HFFc6 (cell line): ENCODE data around the gene FRMD4A. TPM values are rescaled to one million over a fixed set of nuclear protein-coding genes. Genes with fewer than 3 reads are reported as not detected.

Source experiments
- DNase-seq: peaks from one replicate; pipeline ENCODE4 v3.0.0-alpha.2; 2018
- H3K27ac Mint-ChIP-seq: 2 replicates; pipeline ENCODE4 v1.8.0; 2020; ENCODE audit warnings: mild to moderate bottlenecking, mixed read lengths
- H3K27me3 Mint-ChIP-seq: 2 replicates; pipeline ENCODE4 v1.8.0; 2021; ENCODE audit warnings: mild to moderate bottlenecking, moderate library complexity, mixed read lengths; ENCODE audit not compliant: insufficient read depth
- H3K36me3 Mint-ChIP-seq: 2 replicates; pipeline ENCODE4 v1.8.0; 2021; ENCODE audit warnings: low read depth, mixed read lengths
- H3K4me1 Mint-ChIP-seq: 2 replicates; pipeline ENCODE4 v1.8.0; 2020; ENCODE audit warnings: low read depth, mixed read lengths
- H3K4me3 Mint-ChIP-seq: 2 replicates; pipeline ENCODE4 v1.8.0; 2020; ENCODE audit warnings: mild to moderate bottlenecking, moderate library complexity, mixed read lengths
- H3K9me3 Mint-ChIP-seq: 2 replicates; pipeline ENCODE4 v1.8.0; 2020; ENCODE audit warnings: mild to moderate bottlenecking, mixed read lengths
- total RNA-seq, 6 experiments: library from RNA; stranded (reverse); fragmentation: NEBNext Ultra II Directional; extraction: Animal tissue kit (Norgen Biotek cat#: 25700); gene quantifications; 2 replicates in 1 of 6; 3 replicates in 5 of 6; pipeline ENCODE4 v1.2.3, GENCODE V29; 2021
- TF ChIP-seq, protein P1 (sequence below): fragments of 200-600 bp; sonication (generic); IDR thresholded peaks from 2 replicates; pipeline ENCODE4 v1.5.0; 2021; ENCODE audit warnings: antibody characterized with exemption, mild to moderate bottlenecking

Gene FRMD4A
- total RNA-seq, 6 experiments from 2014 or later, result 76.7 to 117 (median 92.3) TPM

DNA sequence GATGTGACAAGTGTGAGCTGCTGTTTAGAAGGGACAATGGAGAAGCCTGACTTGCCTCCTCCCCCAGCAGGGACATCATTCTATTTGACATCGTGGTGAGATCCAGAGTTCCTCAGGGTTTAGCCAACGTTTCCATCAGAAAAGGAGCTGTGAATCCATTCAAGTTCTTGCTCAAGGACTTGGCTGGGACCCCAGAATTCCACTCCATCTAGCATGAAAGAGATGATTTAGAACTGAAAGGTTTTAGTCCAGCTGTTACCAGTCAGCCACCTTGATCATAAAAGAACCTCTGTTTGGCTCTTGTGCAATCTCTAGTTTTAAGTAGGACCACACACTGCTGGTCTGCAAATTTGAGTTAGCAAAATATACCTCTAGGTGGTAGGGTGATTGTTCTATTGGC is 337.6 kb downstream of the FRMD4A start:
- H3K36me3 Mint-ChIP-seq, result 0 out of 2 replicates have a peak, but pooled peaks cover 1% of the 10 kb centered on the region
- peak; percentile 45 for DNase-seq
- peak overlapping the region; percentile 4; the same call in 1 of the 2 replicates for H3K27ac Mint-ChIP-seq
- TF ChIP-seq, protein P1, sequence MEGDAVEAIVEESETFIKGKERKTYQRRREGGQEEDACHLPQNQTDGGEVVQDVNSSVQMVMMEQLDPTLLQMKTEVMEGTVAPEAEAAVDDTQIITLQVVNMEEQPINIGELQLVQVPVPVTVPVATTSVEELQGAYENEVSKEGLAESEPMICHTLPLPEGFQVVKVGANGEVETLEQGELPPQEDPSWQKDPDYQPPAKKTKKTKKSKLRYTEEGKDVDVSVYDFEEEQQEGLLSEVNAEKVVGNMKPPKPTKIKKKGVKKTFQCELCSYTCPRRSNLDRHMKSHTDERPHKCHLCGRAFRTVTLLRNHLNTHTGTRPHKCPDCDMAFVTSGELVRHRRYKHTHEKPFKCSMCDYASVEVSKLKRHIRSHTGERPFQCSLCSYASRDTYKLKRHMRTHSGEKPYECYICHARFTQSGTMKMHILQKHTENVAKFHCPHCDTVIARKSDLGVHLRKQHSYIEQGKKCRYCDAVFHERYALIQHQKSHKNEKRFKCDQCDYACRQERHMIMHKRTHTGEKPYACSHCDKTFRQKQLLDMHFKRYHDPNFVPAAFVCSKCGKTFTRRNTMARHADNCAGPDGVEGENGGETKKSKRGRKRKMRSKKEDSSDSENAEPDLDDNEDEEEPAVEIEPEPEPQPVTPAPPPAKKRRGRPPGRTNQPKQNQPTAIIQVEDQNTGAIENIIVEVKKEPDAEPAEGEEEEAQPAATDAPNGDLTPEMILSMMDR, result no peak
- H3K9me3 Mint-ChIP-seq, result no peaks in the 10 kb centered on the region
- no peak overlapping the region for H3K4me3 Mint-ChIP-seq
- H3K27me3 Mint-ChIP-seq, result no peaks in the 10 kb centered on the region; the same call in 1 of the 2 replicates
- H3K4me1 Mint-ChIP-seq, result peaks cover 70% of the 10 kb centered on the region

GRCh38 chr10:13991353-13991752 is 339.4 kb downstream of the FRMD4A start:
- H3K27ac Mint-ChIP-seq, result peak overlapping the region; percentile 89; the same call in 1 of the 2 replicates
- H3K36me3 Mint-ChIP-seq, result no peaks in the 10 kb centered on the region
- no peaks in the 10 kb centered on the region for H3K27me3 Mint-ChIP-seq
- H3K4me1 Mint-ChIP-seq, result peaks cover 71% of the 10 kb centered on the region
- no peak for DNase-seq
- H3K9me3 Mint-ChIP-seq, result no peaks in the 10 kb centered on the region
- TF ChIP-seq, protein P1, result no peak
- peak overlapping the region; percentile 73 for H3K4me3 Mint-ChIP-seq

DNA sequence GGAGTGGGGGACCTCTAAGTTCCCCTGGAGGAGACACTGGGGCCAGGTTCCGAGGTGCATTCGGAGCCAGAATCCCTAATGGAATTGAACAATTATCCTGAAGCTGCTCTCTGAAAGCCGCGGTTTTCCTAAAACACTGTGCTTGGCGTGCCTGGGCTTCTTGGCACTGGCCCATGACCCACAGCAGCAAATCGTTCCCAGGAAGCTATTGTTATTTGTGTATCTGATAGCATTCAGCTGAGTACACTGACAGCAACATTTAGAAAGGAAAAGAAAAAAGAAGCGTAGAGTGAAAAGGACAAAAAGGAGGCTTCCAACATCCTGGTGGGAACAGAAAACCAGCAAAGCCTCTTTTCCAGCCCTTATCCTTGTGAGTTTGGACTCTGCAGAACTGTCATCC is 339.8 kb downstream of the FRMD4A start:
- H3K27me3 Mint-ChIP-seq, result no peaks in the 10 kb centered on the region
- no peaks in the 10 kb centered on the region for H3K36me3 Mint-ChIP-seq
- peak overlapping the region; percentile 73 for H3K4me3 Mint-ChIP-seq
- H3K9me3 Mint-ChIP-seq, result no peaks in the 10 kb centered on the region
- peaks cover 71% of the 10 kb centered on the region for H3K4me1 Mint-ChIP-seq
- peak; percentile 52 for DNase-seq
- peak overlapping the region; percentile 89 for H3K27ac Mint-ChIP-seq
- TF ChIP-seq, protein P1, result no peak

- TF ChIP-seq, protein P1, result no peak
- Mint-ChIP-seq H3K4me1 (peaks cover 74% of the 10 kb centered on the region), H3K9me3 (no peaks in the 10 kb centered on the region), H3K36me3 (no peaks in the 10 kb centered on the region), H3K4me3 (peak overlapping the region; percentile 73), H3K27ac (peak overlapping the region; percentile 89), H3K27me3 (no peaks in the 10 kb centered on the region)
- DNase-seq, result no peak
Observed at GRCh38 chr10:13990392-13990805, 340.3 kb downstream of the FRMD4A start.

- DNase-seq, result no peak
- Mint-ChIP-seq H3K4me3 (no peak overlapping the region), H3K9me3 (peaks cover under 1% of the 10 kb centered on the region; the same call in 1 of the 2 replicates), H3K27me3 (no peaks in the 10 kb centered on the region), H3K4me1 (peaks cover 77% of the 10 kb centered on the region), H3K27ac (peak overlapping the region; percentile 89), H3K36me3 (peaks cover under 1% of the 10 kb centered on the region; the same call in 1 of the 2 replicates)
- TF ChIP-seq, protein P1, result no peak
Observed at GRCh38 chr10:13989616-13990015, 341.1 kb downstream of the FRMD4A start.

DNA sequence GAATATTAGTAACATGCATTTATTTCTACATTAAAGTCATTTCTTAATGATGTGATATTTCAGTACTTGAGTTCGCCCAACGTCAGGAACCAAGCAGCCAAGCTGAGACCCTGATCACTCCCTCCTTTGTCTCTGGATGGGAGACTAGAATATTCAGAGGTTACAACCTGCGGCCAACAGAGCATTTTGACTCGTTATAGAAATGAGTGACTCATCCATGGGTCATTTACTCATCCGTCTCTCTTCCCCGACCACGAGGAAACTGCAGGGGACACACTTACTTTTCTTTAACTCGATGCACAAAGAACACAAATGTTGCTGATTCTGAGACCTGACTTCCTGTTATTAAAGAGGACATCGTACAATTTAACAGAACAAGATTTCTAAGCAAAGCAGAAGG is 343.3 kb downstream of the FRMD4A start:
- TF ChIP-seq, protein P1, result no peak
- peaks cover 5% of the 10 kb centered on the region for H3K36me3 Mint-ChIP-seq
- H3K27me3 Mint-ChIP-seq, result no peaks in the 10 kb centered on the region
- peaks cover 4% of the 10 kb centered on the region for H3K9me3 Mint-ChIP-seq
- peak overlapping the region; percentile 93 for H3K27ac Mint-ChIP-seq
- peak overlapping the region; percentile 76 for H3K4me3 Mint-ChIP-seq
- DNase-seq, result peak; percentile 82
- peaks cover 72% of the 10 kb centered on the region for H3K4me1 Mint-ChIP-seq
